SK-N-SH (cell line): ENCODE measurements around the gene DENND5B. TPM values are rescaled to one million over a fixed set of nuclear protein-coding genes. Genes with fewer than 3 reads are reported as not detected.
A peak's percentile ranks its signal among the peaks of the same experiment; 100 is the strongest.

Experiments used
- CTCF ChIA-PET: fragments of 300-600, 350-600 bp; formaldehyde crosslinking; extraction: SDS; loops from one replicate; lab custom pipeline; 2021; lab: Yijun Ruan, JAX
- POLR2A ChIA-PET: fragments of 350-600 bp; sonication (Branson Sonifier 250); formaldehyde crosslinking; extraction: SDS; loops from one replicate; lab custom pipeline; 2020; ENCODE audit warnings: antibody characterized with exemption, inconsistent platforms; lab: Yijun Ruan, JAX
- DNase-seq: peaks from one replicate; pipeline ENCODE4 v3.0.0; 2012
- H2AFZ ChIP-seq: fragments of 200-600 bp; sonication (generic); 2 replicates; pipeline ENCODE4 v1.8.1; 2016; ENCODE audit warnings: antibody characterized with exemption, mild to moderate bottlenecking, low read depth
- H3F3A ChIP-seq: fragments of 200-600 bp; sonication (generic); replicated peaks from 2 replicates; pipeline ENCODE3; 2016; ENCODE audit warnings: antibody characterized with exemption, mild to moderate bottlenecking; ENCODE audit not compliant: insufficient read depth
- H3K27ac ChIP-seq, 2 experiments: fragments of 200-500 bp in 1 of 2; fragments of 200-600 bp in 1 of 2; sonication (Bioruptor generic) in 1 of 2; sonication (generic), shearing (Covaris generic) in 1 of 2; 2 replicates each; pipeline versions ENCODE4 v1.5.1 to v1.6.1; 2014 to 2016; ENCODE audit warnings: low read depth in 2 of 2, inconsistent platforms in 1 of 2, low read length in 1 of 2, mild to moderate bottlenecking in 1 of 2, mixed read lengths in 1 of 2
- H3K27me3 ChIP-seq: fragments of 200-600 bp; sonication (generic), shearing (Covaris generic); 2 replicates; pipeline ENCODE4 v1.6.1; 2016; ENCODE audit warnings: mixed run types; ENCODE audit not compliant: insufficient read depth
- H3K36me3 ChIP-seq, 2 experiments: fragments of 200-500 bp in 1 of 2; fragments of 200-600 bp in 1 of 2; sonication (Bioruptor generic) in 1 of 2; sonication (generic) in 1 of 2; replicated peaks in 1 of 2; 2 replicates each; pipeline versions ENCODE3 to v1.5.1; 2014 to 2016; ENCODE audit warnings: low read length in 1 of 2, mild to moderate bottlenecking in 1 of 2; ENCODE audit not compliant: insufficient read depth in 2 of 2, control insufficient read depth in 1 of 2
- H3K4me1 ChIP-seq, 2 experiments: fragments of 200-500 bp in 1 of 2; fragments of 200-600 bp in 1 of 2; sonication (Bioruptor generic) in 1 of 2; sonication (generic), shearing (Covaris generic) in 1 of 2; 2 replicates each; pipeline versions ENCODE4 v1.5.1 to v1.6.1; 2014 to 2016; ENCODE audit warnings: low read depth in 1 of 2, low read length in 1 of 2, mixed run types in 1 of 2; ENCODE audit not compliant: insufficient read depth in 2 of 2, control insufficient read depth in 1 of 2
- H3K4me2 ChIP-seq: fragments of 200-600 bp; sonication (generic), shearing (Covaris generic); 2 replicates; pipeline ENCODE4 v1.6.1; 2017; ENCODE audit warnings: mixed run types
- H3K4me3 ChIP-seq, 2 experiments: fragments of 200-500 bp in 1 of 2; fragments of 200-600 bp in 1 of 2; sonication (Bioruptor generic) in 1 of 2; sonication (generic), shearing (Covaris generic) in 1 of 2; 2 replicates each; pipeline versions ENCODE4 v1.5.1 to v1.8.1; 2014 to 2016; ENCODE audit warnings: low read depth in 2 of 2, inconsistent platforms in 1 of 2, low read length in 1 of 2, mild to moderate bottlenecking in 1 of 2, mixed read lengths in 1 of 2, moderate library complexity in 1 of 2
- H3K79me2 ChIP-seq: fragments of 200-600 bp; sonication (generic); 2 replicates; pipeline ENCODE4 v1.8.1; 2017; ENCODE audit warnings: mild to moderate bottlenecking; ENCODE audit not compliant: insufficient read depth
- H3K9ac ChIP-seq: fragments of 200-600 bp; sonication (generic); 2 replicates; pipeline ENCODE4 v1.6.1; 2017; ENCODE audit warnings: mixed run types
- H3K9me2 ChIP-seq: fragments of 200-600 bp; sonication (generic); 2 replicates; pipeline ENCODE4 v1.6.1; 2017; ENCODE audit warnings: mixed run types
- H3K9me3 ChIP-seq: fragments of 200-600 bp; sonication (generic); 2 replicates; pipeline ENCODE4 v1.6.1; 2017; ENCODE audit warnings: mixed run types, mild to moderate bottlenecking, moderate library complexity
- H4K20me1 ChIP-seq: fragments of 200-600 bp; sonication (generic); 2 replicates; pipeline ENCODE4 v1.6.1; 2017; ENCODE audit warnings: mild to moderate bottlenecking, mixed run types; ENCODE audit not compliant: insufficient read depth
- CHD2 ChIP-seq: fragments of 150-350 bp; IDR thresholded peaks from 2 replicates; pipeline ENCODE4 v1.6.1; 2018; ENCODE audit warnings: low read length; ENCODE audit not compliant: partially characterized antibody
- CTCF ChIP-seq: fragments of 200-600 bp; sonication (generic); IDR thresholded peaks from 2 replicates; pipeline ENCODE4 v1.6.1; 2017; ENCODE audit warnings: antibody characterized with exemption, mild to moderate bottlenecking, moderate library complexity
- EP300 ChIP-seq, 2 experiments: IDR thresholded peaks; 2 replicates each; pipeline versions ENCODE4 v1.4.0 to v1.6.1; 2012; ENCODE audit warnings: borderline replicate concordance in 1 of 2, low read depth in 1 of 2, low read length in 1 of 2
- FOSL2 ChIP-seq: IDR thresholded peaks from 2 replicates; pipeline ENCODE4 v1.4.0; 2012; ENCODE audit warnings: low read depth, mild to moderate bottlenecking, moderate library complexity, borderline replicate concordance
- FOXJ3 ChIP-seq: sonication (generic); formaldehyde crosslinking; IDR thresholded peaks from 2 replicates; pipeline ENCODE4 v1.5.1; 2020; ENCODE audit warnings: mild to moderate bottlenecking, missing genetic modification reagents
- FOXM1 ChIP-seq: IDR thresholded peaks from 2 replicates; pipeline ENCODE4 v1.4.0; 2012; ENCODE audit warnings: low read depth, mild to moderate bottlenecking
- GABPA ChIP-seq: IDR thresholded peaks from 2 replicates; pipeline ENCODE4 v1.4.0; 2012; ENCODE audit warnings: low read depth, mild to moderate bottlenecking
- IRF3 ChIP-seq: fragments of 150-350 bp; IDR thresholded peaks from 2 replicates; pipeline ENCODE4 v1.6.1; 2016; ENCODE audit warnings: mild to moderate bottlenecking, low read depth, low read length
- MAX ChIP-seq: IDR thresholded peaks from 2 replicates; pipeline ENCODE4 v1.4.0; 2012; ENCODE audit warnings: low read depth
- MEF2A ChIP-seq: IDR thresholded peaks from 2 replicates; pipeline ENCODE4 v1.4.0; 2012; ENCODE audit warnings: low read depth, borderline replicate concordance
- MXI1 ChIP-seq: IDR thresholded peaks from 2 replicates; pipeline ENCODE4 v1.6.1; 2012; ENCODE audit warnings: mild to moderate bottlenecking, low read depth, low read length, improper control_type of control experiment
- NRF1 ChIP-seq: IDR thresholded peaks from 2 replicates; pipeline ENCODE4 v1.6.1; 2012; ENCODE audit warnings: low read depth, mild to moderate bottlenecking, low read length
- POLR2AphosphoS5 ChIP-seq: IDR thresholded peaks from 2 replicates; pipeline ENCODE4 v1.6.1; 2012; ENCODE audit warnings: low read depth, low read length
- RCOR1 ChIP-seq: fragments of 150-350 bp; IDR thresholded peaks from 2 replicates; pipeline ENCODE4 v1.6.1; 2017; ENCODE audit warnings: antibody characterized with exemption, low read length
- TAF1 ChIP-seq: IDR thresholded peaks from 2 replicates; pipeline ENCODE4 v1.6.1; 2012; ENCODE audit warnings: low read depth, mild to moderate bottlenecking, low read length, moderate library complexity, borderline replicate concordance
- TCF12 ChIP-seq: IDR thresholded peaks from 2 replicates; pipeline ENCODE4 v1.4.0; 2012
- TEAD4 ChIP-seq: IDR thresholded peaks from 2 replicates; pipeline ENCODE4 v1.4.0; 2012; ENCODE audit warnings: mild to moderate bottlenecking, borderline replicate concordance; ENCODE audit not compliant: insufficient read depth
- USF1 ChIP-seq: IDR thresholded peaks from 2 replicates; pipeline ENCODE4 v1.4.0; 2012; ENCODE audit warnings: low read depth, borderline replicate concordance
- YY1 ChIP-seq: IDR thresholded peaks from 2 replicates; pipeline ENCODE4 v1.4.0; 2012; ENCODE audit warnings: low read depth, mild to moderate bottlenecking
- ZBTB33 ChIP-seq: IDR thresholded peaks from 2 replicates; pipeline ENCODE4 v1.4.0; 2012; ENCODE audit warnings: low read depth, borderline replicate concordance
- WGBS: methylation state at CpG from one replicate; pipeline ENCODE4 v1.1.6; 2017; ENCODE audit warnings: low lambda C conversion rate; 5-methylcytosine and 5-hydroxymethylcytosine counted together
- polyA plus RNA-seq, 3 experiments: library from polyadenylated mRNA; depleted of rRNA; stranded (reverse); fragments of >200 nt; gene quantifications; 2 replicates each; pipeline ENCODE4 v1.2.3, GENCODE V29; 2012

DENND5B gene
- polyA plus RNA-seq, 1 of the 3 experiments (the other 2 are of a cell fraction): 5.3 TPM

GRCh38 chr12:31560516-31560915, 30.4 kb downstream of the DENND5B start:
- Histone ChIP-seq H3K4me3 (no peak overlapping the region), H3K27ac (no peak overlapping the region), H3F3A (peaks cover 16% of the 10 kb centered on the region), H3K4me2 (no peak overlapping the region), H3K36me3 (peaks cover 0 to 7% of the 10 kb centered on the region in 2 experiments), H3K79me2 (peaks cover 83% of the 10 kb centered on the region), H4K20me1 (peaks cover 7% of the 10 kb centered on the region), H3K9me2 (no peaks in the 10 kb centered on the region), H3K4me1 (peaks cover 0 to 8% of the 10 kb centered on the region in 2 experiments; a peak in 1 of 4 replicates), H2AFZ (no peak overlapping the region), H3K9ac (no peak overlapping the region), H3K9me3 (no peaks in the 10 kb centered on the region), H3K27me3 (no peaks in the 10 kb centered on the region)
- WGBS: 97% methylated on average over 2 of the region's 2 CpGs
- ChIA-PET POLR2A (no interaction called here), CTCF (no interaction called here)
- no peak for DNase-seq
- TF ChIP-seq RCOR1 (no peak), MEF2A (no peak), FOXM1 (no peak), CTCF (no peak), EP300 (IDR thresholded peaks at IDR 0.05; ENCODE audit: borderline replicate concordance in 1 of 2, low read depth in 1 of 2, low read length in 1 of 2) (no peak), NRF1 (no peak), TEAD4 (no peak)

GRCh38 chr12:31558521-31558920, 32.4 kb downstream of the DENND5B start:
- Histone ChIP-seq H4K20me1 (peaks cover 7% of the 10 kb centered on the region), H3K27me3 (no peaks in the 10 kb centered on the region), H3K36me3 (peaks cover 0 to 7% of the 10 kb centered on the region in 2 experiments), H3K9ac (no peak overlapping the region), H3F3A (peaks cover 16% of the 10 kb centered on the region), H3K9me3 (no peaks in the 10 kb centered on the region), H3K9me2 (no peaks in the 10 kb centered on the region), H3K4me2 (no peak overlapping the region), H3K27ac (0 out of 4 replicates have a peak overlapping the region, but pooled peaks of 1 of the 2 experiments have one; percentile 7), H2AFZ (no peak overlapping the region), H3K79me2 (peaks cover 65% of the 10 kb centered on the region), H3K4me1 (peaks cover 0 to 8% of the 10 kb centered on the region in 2 experiments; a peak in 1 of 4 replicates), H3K4me3 (no peak overlapping the region)
- DNase-seq: no peak
- CTCF ChIA-PET: interaction anchor here (0.9 kb wide), 1 partner anchor 13 kb away, joined by 3 read pairs; no protein-coding TSS in a partner anchor
- POLR2A ChIA-PET: no interaction called here
- TF ChIP-seq MAX: no peak
- TF ChIP-seq YY1: no peak
- no peak for TF ChIP-seq CHD2
- no peak for TF ChIP-seq TAF1
- no peak for TF ChIP-seq ZBTB33
- no peak for TF ChIP-seq IRF3
- no peak for TF ChIP-seq FOXM1
- TF ChIP-seq GABPA: no peak
- no peak for TF ChIP-seq USF1
- TF ChIP-seq POLR2AphosphoS5: no peak
- TF ChIP-seq MEF2A: no peak
- TF ChIP-seq FOSL2: no peak
- TF ChIP-seq MXI1: no peak
- TF ChIP-seq TCF12: no peak
- no peak for TF ChIP-seq FOXJ3 (CRISPR knock-in tag)
